Upper lobe of left lung (tissue), 4 donors: ENCODE results near the gene PDPK1.
"Not testable (repeated sequence)": the region's sequence is repeated elsewhere in the genome, so short reads cannot be mapped to it uniquely, and the experiment has no call there.

Source experiments
- POLR2AphosphoS5 ChIP-seq, 2 donors: sonication (generic); formaldehyde crosslinking; IDR thresholded peaks; one replicate each; pipeline ENCODE4 v1.5.1; 2017; ENCODE audit warnings: antibody characterized with exemption in 2 of 2
- TF ChIP-seq, protein P1 (sequence below), 6 experiments: fragments of 450-650 bp in 4 of 6; fragments of 200-600 bp in 2 of 6; sonication (generic) in 2 of 6; IDR thresholded peaks; one replicate each; pipeline ENCODE4 v1.5.1; 2016 to 2019; ENCODE audit warnings: antibody characterized with exemption in 6 of 6

DNA sequence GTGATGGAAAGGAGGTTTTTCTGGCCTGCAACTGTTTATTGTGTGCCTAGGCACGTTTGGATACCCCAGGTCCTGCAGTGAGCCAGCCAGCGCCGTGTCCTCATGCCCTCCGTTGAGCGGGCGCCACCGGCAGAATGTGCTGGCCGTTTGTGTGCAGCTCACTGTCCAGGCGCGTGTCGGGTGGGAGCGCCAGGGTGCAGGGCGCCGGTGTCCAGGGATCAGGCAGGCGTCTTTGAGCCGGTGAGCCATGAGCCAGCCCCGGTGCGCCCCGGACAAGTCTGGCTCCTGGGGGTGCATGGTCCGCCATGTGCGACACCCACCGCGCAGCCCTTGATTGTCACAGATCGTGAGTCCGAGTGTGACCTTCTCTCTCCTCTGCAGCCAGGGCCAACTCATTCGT lies 39.2 kb downstream of the PDPK1 start:
- not testable (repeated sequence) for TF ChIP-seq POLR2AphosphoS5 (IDR thresholded peaks at IDR 0.05)
- TF ChIP-seq, protein P1, sequence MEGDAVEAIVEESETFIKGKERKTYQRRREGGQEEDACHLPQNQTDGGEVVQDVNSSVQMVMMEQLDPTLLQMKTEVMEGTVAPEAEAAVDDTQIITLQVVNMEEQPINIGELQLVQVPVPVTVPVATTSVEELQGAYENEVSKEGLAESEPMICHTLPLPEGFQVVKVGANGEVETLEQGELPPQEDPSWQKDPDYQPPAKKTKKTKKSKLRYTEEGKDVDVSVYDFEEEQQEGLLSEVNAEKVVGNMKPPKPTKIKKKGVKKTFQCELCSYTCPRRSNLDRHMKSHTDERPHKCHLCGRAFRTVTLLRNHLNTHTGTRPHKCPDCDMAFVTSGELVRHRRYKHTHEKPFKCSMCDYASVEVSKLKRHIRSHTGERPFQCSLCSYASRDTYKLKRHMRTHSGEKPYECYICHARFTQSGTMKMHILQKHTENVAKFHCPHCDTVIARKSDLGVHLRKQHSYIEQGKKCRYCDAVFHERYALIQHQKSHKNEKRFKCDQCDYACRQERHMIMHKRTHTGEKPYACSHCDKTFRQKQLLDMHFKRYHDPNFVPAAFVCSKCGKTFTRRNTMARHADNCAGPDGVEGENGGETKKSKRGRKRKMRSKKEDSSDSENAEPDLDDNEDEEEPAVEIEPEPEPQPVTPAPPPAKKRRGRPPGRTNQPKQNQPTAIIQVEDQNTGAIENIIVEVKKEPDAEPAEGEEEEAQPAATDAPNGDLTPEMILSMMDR (IDR thresholded peaks at IDR 0.05), result not testable (repeated sequence)
